ENCODE results near the gene AP3S2. TPM values are rescaled to one million over a fixed set of nuclear protein-coding genes. Genes with fewer than 3 reads are reported as not detected.

The AP3S2 gene
- total and polyA plus RNA-seq, 2 of the 8 experiments (the other 6 are each of a cell fraction or from before 2014, with no cell fraction given) = 19.2 to 45.4 TPM

- Histone ChIP-seq H3K9me3 (ENCODE audit: insufficient read depth in 2 of 2, low read depth in 1 of 2, low read length in 1 of 2) (no peaks in the 10 kb centered on the region), H3K79me1 (ENCODE audit: low read depth, low read length) (no peaks in the 10 kb centered on the region), H2BK15ac (ENCODE audit: low read length) (no peak overlapping the region), H2BK20ac (ENCODE audit: low read length) (no peak overlapping the region), H3K56ac (replicated peaks; ENCODE audit: insufficient read length, low read depth, low read length) (no peak overlapping the region), H3K23me2 (ENCODE audit: low read depth, low read length) (no peaks in the 10 kb centered on the region), H3K4me2 (ENCODE audit: insufficient read depth in 1 of 2, low read depth in 2 of 2, low read length in 2 of 2) (no peak overlapping the region), H2BK120ac (replicated peaks; ENCODE audit: low read depth, low read length) (no peak overlapping the region), H3K4me1 (replicated peaks in 1 of 4; ENCODE audit: control insufficient read depth in 3 of 4, insufficient read depth in 4 of 4, low read length in 3 of 4) (no peaks in the 10 kb centered on the region), H3K4ac (replicated peaks; ENCODE audit: insufficient read length, low read depth, low read length) (no peak overlapping the region), H3K23ac (ENCODE audit: insufficient read length) (no peak overlapping the region), H3K4me3 (ENCODE audit: extremely low read depth in 1 of 4, insufficient read depth in 2 of 4, low read depth in 3 of 4, low read length in 4 of 4) (no peak overlapping the region), H3K14ac (ENCODE audit: insufficient read length) (no peak overlapping the region), H3K9ac (replicated peaks in 1 of 4; ENCODE audit: extremely low read depth in 1 of 4, low read depth in 3 of 4, low read length in 3 of 4) (no peak overlapping the region), H3K36me3 (ENCODE audit: control insufficient read depth in 2 of 4, insufficient read depth in 4 of 4, low read length in 3 of 4) (peaks cover 0 to 13% (median 4%) of the 10 kb centered on the region in 4 experiments; a peak in 4 of 8 replicates), H2BK5ac (ENCODE audit: low read depth, low read length) (no peak overlapping the region), H3K79me2 (ENCODE audit: control insufficient read depth in 1 of 2, insufficient read depth in 2 of 2, low read length in 2 of 2) (no peaks in the 10 kb centered on the region), H2AFZ (ENCODE audit: low read length) (no peak overlapping the region), H4K8ac (ENCODE audit: extremely low read depth, insufficient read depth, low read length) (no peak overlapping the region), H4K5ac (ENCODE audit: insufficient read length, low read depth, low read length) (no peak overlapping the region), H4K20me1 (replicated peaks in 1 of 2; ENCODE audit: control insufficient read depth in 1 of 2, insufficient read depth in 2 of 2, low read length in 2 of 2) (no peaks in the 10 kb centered on the region), H4K91ac (replicated peaks; ENCODE audit: insufficient read length, low read length) (no peak overlapping the region), H3K18ac (ENCODE audit: extremely low read depth, low read length) (no peak overlapping the region), H2BK12ac (ENCODE audit: low read depth, low read length) (no peak overlapping the region), H2AK5ac (ENCODE audit: low read depth, low read length) (no peak overlapping the region), H3K27ac (ENCODE audit: low read depth, low read length) (no peak overlapping the region), H3K27me3 (replicated peaks in 1 of 4; ENCODE audit: control insufficient read depth in 3 of 4, extremely low read depth in 1 of 4, insufficient read depth in 3 of 4, low read length in 3 of 4) (no peaks in the 10 kb centered on the region)
- WGBS, 2 experiments (ENCODE audit: extremely low coverage in 1 of 2, insufficient coverage in 1 of 2, insufficient read length in 1 of 2, insufficient replicate concordance in 2 of 2, low coverage in 1 of 2, low lambda C conversion rate in 2 of 2, missing lambda C conversion rate in 1 of 2) = 82% methylated on average over 1 of the region's 1 CpG; no CpG with 5 or more reads in 1 of the 2 experiments
- no peak for FAIRE-seq
- ChIA-PET POLR2A (ENCODE audit: partially characterized antibody) (no interaction called here), CTCF (ENCODE audit: partially characterized antibody) (interaction anchor here (1.0 to 1.4 kb wide), 2 partner anchors 91 to 128 kb away, joined by 3 to 4 read pairs; no protein-coding TSS in a partner anchor)
- TF ChIP-seq PHF8 (conservative IDR thresholded peaks at IDR 0.05; ENCODE audit: low read depth, low read length) = no peak
- no peak for TF ChIP-seq JUND (IDR thresholded peaks at IDR 0.05; ENCODE audit: low read length)
- TF ChIP-seq EGR1 (IDR thresholded peaks at IDR 0.05; ENCODE audit: borderline replicate concordance, low read depth, low read length) = no peak
- no peak for TF ChIP-seq BRCA1 (IDR thresholded peaks at IDR 0.05; ENCODE audit: low read depth, low read length)
- TF ChIP-seq FOSL1 (IDR thresholded peaks at IDR 0.05; ENCODE audit: insufficient read depth, low read depth, low read length) = no peak
- DNase-seq (ENCODE audit: low read depth in 1 of 2, low spot score in 2 of 2) = no peak
Measured at GRCh38 chr15:89880727-89881126, 13.1 kb downstream of the AP3S2 start.
